KOPT-K1 (cell line): ENCODE measurements around the gene BHLHA9.
"Not testable (repeated sequence)": the region's sequence is repeated elsewhere in the genome, so short reads cannot be mapped to it uniquely, and the experiment has no call there.

Source experiments
- H3K27ac ChIP-seq: fragments of 200-600 bp; sonication (generic); 2 replicates; pipeline ENCODE4 v1.5.1; 2016; ENCODE audit warnings: antibody characterized with exemption, mild to moderate bottlenecking, low read depth, low read length; ENCODE audit not compliant: poor library complexity, severe bottlenecking
- H3K36me3 ChIP-seq: fragments of 200-600 bp; sonication (generic); 2 replicates; pipeline ENCODE4 v1.5.1; 2017; ENCODE audit warnings: antibody characterized with exemption, mild to moderate bottlenecking, low read length, moderate library complexity; ENCODE audit not compliant: insufficient read depth
- H3K9me3 ChIP-seq: fragments of 200-600 bp; sonication (generic); 2 replicates; pipeline ENCODE4 v1.5.1; 2017; ENCODE audit warnings: antibody characterized with exemption, low read length, mild to moderate bottlenecking; ENCODE audit not compliant: insufficient read depth, poor library complexity, severe bottlenecking

The BHLHA9 gene

GRCh38 chr17:1237471-1237870 lies 32.8 kb upstream of the BHLHA9 start:
- no peak overlapping the region for H3K27ac ChIP-seq
- no peaks in the 10 kb centered on the region for H3K36me3 ChIP-seq
- H3K9me3 ChIP-seq = peaks cover 7% of the 10 kb centered on the region

GRCh38 chr17:1239210-1239609 lies 31.0 kb upstream of the BHLHA9 start:
- Histone ChIP-seq H3K36me3 (no peaks in the 10 kb centered on the region), H3K9me3 (peaks cover 7% of the 10 kb centered on the region), H3K27ac (no peak overlapping the region)

- not testable (repeated sequence) for H3K9me3 ChIP-seq, H3K27ac ChIP-seq, H3K36me3 ChIP-seq
These were observed 29.8 kb upstream of the BHLHA9 start for GRCh38 chr17:1240426-1240825.

GRCh38 chr17:1241929-1242328 lies 28.3 kb upstream of the BHLHA9 start:
- no peak overlapping the region for H3K27ac ChIP-seq
- H3K9me3 ChIP-seq = peaks cover 7% of the 10 kb centered on the region
- no peaks in the 10 kb centered on the region for H3K36me3 ChIP-seq

GRCh38 chr17:1244606-1245012 lies 25.6 kb upstream of the BHLHA9 start:
- no peaks in the 10 kb centered on the region for H3K9me3 ChIP-seq

GRCh38 chr17:1251866-1252608 lies 18.2 kb upstream of the BHLHA9 start:
- Histone ChIP-seq H3K36me3 (no peaks in the 10 kb centered on the region), H3K27ac (no peak overlapping the region), H3K9me3 (no peaks in the 10 kb centered on the region)

More at GRCh38 chr17:1244606-1245012, 25.6 kb upstream of the BHLHA9 start:
- no peak overlapping the region for H3K27ac ChIP-seq
- H3K36me3 ChIP-seq = no peaks in the 10 kb centered on the region

- H3K9me3 ChIP-seq = no peaks in the 10 kb centered on the region
- H3K27ac ChIP-seq = no peak overlapping the region
- H3K36me3 ChIP-seq = no peaks in the 10 kb centered on the region
These were observed 15.2 kb upstream of the BHLHA9 start for GRCh38 chr17:1255041-1255440.

- H3K9me3 ChIP-seq = no peaks in the 10 kb centered on the region
These were observed 13.5 kb upstream of the BHLHA9 start for GRCh38 chr17:1256699-1257098.

GRCh38 chr17:1260086-1260769 lies 10.0 kb upstream of the BHLHA9 start:
- no peaks in the 10 kb centered on the region for H3K9me3 ChIP-seq
- no peaks in the 10 kb centered on the region for H3K36me3 ChIP-seq
- H3K27ac ChIP-seq = no peak overlapping the region

More at GRCh38 chr17:1256699-1257098, 13.5 kb upstream of the BHLHA9 start:
- H3K36me3 ChIP-seq = no peaks in the 10 kb centered on the region
- H3K27ac ChIP-seq = no peak overlapping the region

- Histone ChIP-seq H3K9me3 (no peaks in the 10 kb centered on the region), H3K36me3 (no peaks in the 10 kb centered on the region), H3K27ac (no peak overlapping the region)
These were observed 9.5 kb upstream of the BHLHA9 start for GRCh38 chr17:1260770-1261161.

- Histone ChIP-seq H3K9me3 (no peaks in the 10 kb centered on the region), H3K36me3 (no peaks in the 10 kb centered on the region), H3K27ac (no peak overlapping the region)
These were observed 6.0 kb upstream of the BHLHA9 start for GRCh38 chr17:1264196-1264595.

- no peaks in the 10 kb centered on the region for H3K36me3 ChIP-seq
- H3K27ac ChIP-seq = no peak overlapping the region
- H3K9me3 ChIP-seq = no peaks in the 10 kb centered on the region
These were observed 2.7 kb upstream of the BHLHA9 start for GRCh38 chr17:1267471-1267943.

GRCh38 chr17:1271030-1271423 lies 783 bp downstream of the BHLHA9 start:
- Histone ChIP-seq H3K36me3 (no peaks in the 10 kb centered on the region), H3K9me3 (no peaks in the 10 kb centered on the region)

GRCh38 chr17:1271441-1271840 lies 1.2 kb downstream of the BHLHA9 start:
- H3K27ac ChIP-seq = no peak overlapping the region
- H3K36me3 ChIP-seq = no peaks in the 10 kb centered on the region
- no peaks in the 10 kb centered on the region for H3K9me3 ChIP-seq

More at GRCh38 chr17:1271030-1271423, 783 bp downstream of the BHLHA9 start:
- H3K27ac ChIP-seq = no peak overlapping the region

- Histone ChIP-seq H3K9me3 (no peaks in the 10 kb centered on the region), H3K36me3 (no peaks in the 10 kb centered on the region), H3K27ac (no peak overlapping the region)
These were observed 2.5 kb downstream of the BHLHA9 start for GRCh38 chr17:1272701-1273100.
